Fibroblast of peridontal ligament (primary cell): ENCODE measurements around the gene GPR37L1.
A peak's percentile ranks its signal among the peaks of the same experiment; 100 is the strongest.
"Not testable (repeated sequence)": the region's sequence is repeated elsewhere in the genome, so short reads cannot be mapped to it uniquely, and the experiment has no call there.

Experiments
- DNase-seq: peaks from one replicate; pipeline ENCODE4 v3.0.0-alpha.2; 2010; ENCODE audit errors: extremely low read depth

GPR37L1 gene

GRCh38 chr1:202154766-202155477 is 32.2 kb downstream of the GPR37L1 start:
- DNase-seq, result peak; percentile 74

DNA sequence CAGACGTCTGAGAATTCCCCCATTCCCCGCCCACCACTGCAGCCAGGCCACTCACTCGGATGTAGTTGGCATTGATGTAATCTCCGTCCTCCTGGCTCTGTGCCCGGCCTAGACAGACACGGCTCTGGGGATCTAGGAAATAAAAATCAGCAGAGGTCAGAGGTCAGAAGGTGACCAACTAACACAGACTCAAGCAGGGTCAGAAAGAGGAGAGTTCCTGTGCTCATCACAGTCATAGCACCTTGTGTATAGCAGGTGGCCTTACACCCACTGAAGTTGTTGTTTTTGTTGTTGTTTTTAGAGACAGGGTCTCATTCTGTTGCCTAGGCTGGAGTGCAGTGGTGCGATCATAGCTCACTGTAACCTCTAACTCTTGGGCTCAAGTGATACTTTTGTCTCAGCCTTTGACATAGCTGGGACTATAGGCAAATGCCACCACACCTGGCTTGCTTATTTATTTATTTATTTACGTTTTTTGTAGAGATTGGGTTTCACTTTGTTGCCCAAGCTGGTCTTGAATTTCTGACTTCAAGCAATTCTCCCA is 32.8 kb downstream of the GPR37L1 start:
- no peak for DNase-seq

DNA sequence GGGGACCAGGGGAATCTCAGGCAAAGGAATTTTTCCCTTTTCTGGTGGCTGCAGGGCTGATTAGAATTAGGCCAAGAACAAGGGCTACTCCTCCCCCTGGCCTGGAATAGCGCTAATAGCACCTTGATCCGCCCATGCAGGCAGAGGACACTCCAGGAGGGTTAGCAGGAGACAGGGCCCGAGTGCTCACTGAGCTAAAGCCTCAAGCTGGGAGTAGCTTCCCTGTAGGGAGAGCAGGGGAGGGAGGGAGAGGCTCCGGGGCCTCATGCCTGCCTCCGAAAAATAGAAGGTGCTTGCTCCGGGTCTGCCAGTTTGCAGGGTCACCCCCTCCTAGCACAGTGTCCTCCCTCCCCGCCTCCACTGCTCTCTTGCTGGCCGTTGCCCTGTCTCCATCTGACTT is 33.9 kb downstream of the GPR37L1 start:
- no peak for DNase-seq

GRCh38 chr1:202157945-202158344 is 35.2 kb downstream of the GPR37L1 start:
- DNase-seq, result no peak

- no peak for DNase-seq
These were observed 36.3 kb downstream of the GPR37L1 start for GRCh38 chr1:202158810-202159533.

- no peak for DNase-seq
These were observed 37.0 kb downstream of the GPR37L1 start for GRCh38 chr1:202159534-202160371.

- no peak for DNase-seq
These were observed 37.7 kb downstream of the GPR37L1 start, which contains the start of gene PTPN7 for GRCh38 chr1:202160377-202160940. Gene PTPN7 (minus strand): TSS chr1:202160602. CDS start chr1:202159402, 1,200 bp downstream.

DNA sequence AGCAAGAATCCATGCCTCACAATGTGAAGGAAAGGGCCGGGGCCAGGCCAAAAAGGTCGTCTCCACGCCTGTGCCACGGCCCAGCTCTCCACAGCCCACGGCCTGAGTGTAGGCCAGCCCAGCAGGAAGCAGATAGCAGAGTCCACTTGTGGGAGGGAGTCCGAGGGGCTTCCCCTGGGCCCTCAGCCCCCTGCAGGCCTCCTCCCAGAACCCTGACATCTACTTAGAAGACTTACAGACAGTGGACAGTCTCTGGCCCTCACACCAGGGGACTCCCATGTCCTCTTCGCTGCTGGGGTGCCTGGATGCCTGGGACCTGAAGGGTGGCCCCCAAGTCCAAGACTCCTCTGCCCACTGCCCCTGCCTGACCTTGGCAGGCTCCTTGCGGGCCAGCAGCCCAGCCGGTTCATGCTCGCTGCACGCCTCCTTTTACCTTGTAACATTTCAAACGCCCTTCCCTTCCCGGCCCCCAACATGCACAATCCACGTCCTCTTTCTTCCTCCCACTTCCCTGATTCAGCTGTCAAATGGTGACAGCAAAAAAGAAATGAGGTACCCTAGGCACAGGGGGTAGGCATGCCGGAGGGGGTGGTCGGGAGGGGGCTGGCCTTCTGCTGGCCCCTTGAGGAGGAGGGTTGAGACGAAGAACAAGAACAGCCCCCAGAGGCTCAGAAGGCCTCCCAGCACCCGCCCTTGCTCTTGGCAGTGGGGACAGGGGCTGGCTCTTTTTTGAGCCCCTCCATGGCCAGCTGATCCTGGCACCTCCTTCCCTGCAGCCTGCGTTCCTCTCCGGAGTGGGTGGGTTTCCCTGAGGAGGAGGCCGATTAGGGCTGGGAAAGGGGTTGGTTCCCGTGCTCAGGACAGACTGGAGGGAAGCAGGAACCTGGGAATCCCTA is 38.7 kb downstream of the GPR37L1 start:
- no peak for DNase-seq

- no peak for DNase-seq
These were observed 39.3 kb downstream of the GPR37L1 start for GRCh38 chr1:202162047-202162417.

- no peak for DNase-seq
These were observed 39.9 kb downstream of the GPR37L1 start for GRCh38 chr1:202162418-202163280.

- no peak for DNase-seq
These were observed 40.9 kb downstream of the GPR37L1 start for GRCh38 chr1:202163281-202164270.

DNA sequence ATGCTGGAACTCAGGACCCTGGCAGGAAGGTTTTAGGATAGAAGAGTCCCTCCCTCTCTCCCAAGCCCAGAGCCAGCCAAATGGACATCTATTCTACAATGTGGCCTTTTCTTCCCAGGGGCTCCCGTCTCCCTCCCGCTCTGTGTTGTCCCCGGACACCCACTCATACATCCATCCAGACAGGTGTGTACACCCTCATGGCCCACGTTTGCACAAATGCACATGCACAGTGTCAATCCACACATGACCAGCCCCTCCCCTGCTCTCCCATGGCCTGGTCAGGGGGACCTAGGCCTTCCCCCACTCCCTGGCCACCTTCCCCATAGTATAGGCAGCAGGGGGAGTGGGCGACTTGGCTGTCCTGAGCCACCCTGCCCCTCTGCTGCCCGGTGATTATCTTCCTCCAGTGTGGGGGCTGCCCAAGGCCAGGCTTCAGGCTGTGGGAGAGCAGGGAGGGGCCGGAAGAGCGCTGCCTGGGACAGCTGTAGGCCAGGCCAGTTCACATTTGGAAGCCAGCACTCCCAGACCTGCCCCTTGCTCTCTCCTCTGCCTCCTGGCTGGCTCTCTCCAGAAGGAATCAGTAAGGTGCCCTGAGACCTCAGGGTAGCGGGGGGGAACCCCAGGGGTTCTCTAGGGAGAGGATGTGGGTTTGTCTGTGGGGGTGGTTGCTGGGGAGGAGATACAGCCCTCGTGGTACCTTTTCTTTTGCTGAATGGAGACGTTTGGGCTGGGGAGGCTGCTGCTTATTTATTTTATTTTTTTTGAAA is 41.7 kb downstream of the GPR37L1 start:
- DNase-seq, result no peak

DNA sequence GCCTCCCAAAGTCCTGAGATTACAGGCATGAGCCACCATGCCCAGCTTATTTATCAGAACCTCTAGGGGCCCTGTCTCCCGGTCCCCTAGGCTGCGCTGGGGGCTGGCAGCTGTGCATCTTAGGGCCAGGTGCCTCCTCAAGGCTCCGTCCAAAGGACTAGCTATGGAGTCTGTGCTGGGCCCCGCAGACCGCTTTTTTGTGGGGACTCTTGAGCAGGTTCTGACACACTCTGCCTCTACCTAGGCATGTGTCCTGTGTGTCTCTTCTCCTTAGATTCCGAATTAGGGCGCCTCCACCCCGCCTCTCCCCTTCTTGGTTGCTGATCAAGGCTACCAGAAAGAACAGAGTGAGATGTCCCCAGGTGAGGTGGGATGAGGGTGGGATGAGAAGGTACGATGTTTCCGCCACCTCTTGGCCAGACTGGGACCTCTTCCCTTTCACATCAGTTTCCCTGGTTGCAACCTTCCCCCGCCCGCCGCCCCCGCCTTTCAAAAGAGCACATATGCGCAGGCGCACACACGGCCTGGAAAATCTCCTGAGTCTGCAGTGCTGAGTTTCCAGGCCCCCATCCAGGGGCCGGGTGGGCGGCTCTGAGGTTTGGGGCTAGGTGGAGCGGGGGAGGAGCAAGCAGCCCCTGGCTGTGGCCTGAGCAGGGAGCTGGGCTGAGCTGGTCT is 42.7 kb downstream of the GPR37L1 start:
- no peak for DNase-seq

- DNase-seq, result no peak
These were observed 43.5 kb downstream of the GPR37L1 start for GRCh38 chr1:202165942-202166843.

DNA sequence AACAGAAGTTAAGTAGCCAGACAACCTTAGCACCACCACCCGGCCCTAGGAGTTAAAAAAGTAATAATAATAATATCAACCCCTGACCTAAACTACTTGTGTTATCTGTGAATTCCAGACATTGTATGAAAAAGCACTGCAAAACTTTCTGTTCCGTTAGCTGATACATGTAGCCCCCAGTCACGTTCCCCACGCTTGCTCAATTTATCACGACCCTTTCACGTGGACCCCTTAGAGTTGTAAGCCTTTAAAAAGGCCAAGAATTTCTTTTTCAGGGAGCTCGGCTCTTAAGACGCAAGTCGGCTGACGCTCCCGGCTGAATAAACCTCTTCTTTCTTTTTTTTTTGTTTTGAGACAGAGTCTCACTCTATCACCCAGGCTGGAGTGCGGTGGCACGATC is 44.3 kb downstream of the GPR37L1 start:
- DNase-seq, result not testable (repeated sequence)
